Measurements from ENCODE around the gene COPA. TPM values are rescaled to one million over a fixed set of nuclear protein-coding genes. Genes with fewer than 3 reads are reported as not detected.

The COPA gene
- total and polyA plus RNA-seq, 12 donors = 48.2 to 122 (median 109) TPM

DNA sequence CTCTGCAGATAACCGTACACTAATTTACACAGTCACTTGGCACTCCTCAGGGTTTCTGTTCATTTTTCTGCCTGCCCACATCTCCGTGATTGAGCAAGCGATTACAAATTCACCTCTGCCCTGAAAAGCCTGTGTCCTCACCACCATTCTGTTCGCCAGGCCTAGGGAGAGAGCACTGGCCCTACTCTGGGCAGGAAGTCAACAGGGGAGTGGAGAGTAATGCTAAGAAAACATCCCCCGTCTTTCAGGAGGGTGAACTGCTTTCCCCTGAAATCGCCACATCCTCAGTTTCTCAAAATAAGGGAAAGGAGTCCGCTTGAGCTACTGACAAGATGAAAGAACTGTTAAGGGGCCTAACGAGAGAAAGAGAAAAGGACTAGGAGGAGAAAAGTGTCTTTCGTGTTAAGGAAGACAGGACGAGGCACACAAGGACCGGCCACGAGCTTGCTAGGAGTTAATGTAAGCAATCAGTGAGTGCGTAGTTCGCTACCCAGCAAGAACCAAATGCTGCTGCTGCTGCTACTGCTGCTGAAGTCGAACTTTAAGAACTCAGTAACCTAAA, 58.7 kb downstream of the COPA start:
- H3K9me3 ChIP-seq = no peaks in the 10 kb centered on the region
- H3K4me1 ChIP-seq = peaks cover 9 to 28% (median 20%) of the 10 kb centered on the region in 9 donors
- ATAC-seq = peak in 6 of 8 donors; percentile 32 to 53 (median 49)
- peak overlapping the region; percentile 68 to 98 (median 80) for H3K4me3 ChIP-seq
- no peaks in the 10 kb centered on the region for H3K27me3 ChIP-seq
- no peak for DNase-seq
- peaks cover 0 to 56% (median 41%) of the 10 kb centered on the region in 9 donors for H3K36me3 ChIP-seq
- TF ChIP-seq, protein P1, sequence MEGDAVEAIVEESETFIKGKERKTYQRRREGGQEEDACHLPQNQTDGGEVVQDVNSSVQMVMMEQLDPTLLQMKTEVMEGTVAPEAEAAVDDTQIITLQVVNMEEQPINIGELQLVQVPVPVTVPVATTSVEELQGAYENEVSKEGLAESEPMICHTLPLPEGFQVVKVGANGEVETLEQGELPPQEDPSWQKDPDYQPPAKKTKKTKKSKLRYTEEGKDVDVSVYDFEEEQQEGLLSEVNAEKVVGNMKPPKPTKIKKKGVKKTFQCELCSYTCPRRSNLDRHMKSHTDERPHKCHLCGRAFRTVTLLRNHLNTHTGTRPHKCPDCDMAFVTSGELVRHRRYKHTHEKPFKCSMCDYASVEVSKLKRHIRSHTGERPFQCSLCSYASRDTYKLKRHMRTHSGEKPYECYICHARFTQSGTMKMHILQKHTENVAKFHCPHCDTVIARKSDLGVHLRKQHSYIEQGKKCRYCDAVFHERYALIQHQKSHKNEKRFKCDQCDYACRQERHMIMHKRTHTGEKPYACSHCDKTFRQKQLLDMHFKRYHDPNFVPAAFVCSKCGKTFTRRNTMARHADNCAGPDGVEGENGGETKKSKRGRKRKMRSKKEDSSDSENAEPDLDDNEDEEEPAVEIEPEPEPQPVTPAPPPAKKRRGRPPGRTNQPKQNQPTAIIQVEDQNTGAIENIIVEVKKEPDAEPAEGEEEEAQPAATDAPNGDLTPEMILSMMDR (IDR thresholded peaks at IDR 0.05) = no peak
- WGBS, 2 donors = 3 to 4% methylated on average over 15 of the region's 15 CpGs
- intact Hi-C loops (cut with DNase I) = loop anchor here in 1 of 10 donors (2.0 kb wide), 1 partner anchor 176 kb away; no protein-coding TSS in a partner anchor
- H3K27ac ChIP-seq = peak overlapping the region in 9 of 10 donors; percentile 70 to 92 (median 85)

DNA sequence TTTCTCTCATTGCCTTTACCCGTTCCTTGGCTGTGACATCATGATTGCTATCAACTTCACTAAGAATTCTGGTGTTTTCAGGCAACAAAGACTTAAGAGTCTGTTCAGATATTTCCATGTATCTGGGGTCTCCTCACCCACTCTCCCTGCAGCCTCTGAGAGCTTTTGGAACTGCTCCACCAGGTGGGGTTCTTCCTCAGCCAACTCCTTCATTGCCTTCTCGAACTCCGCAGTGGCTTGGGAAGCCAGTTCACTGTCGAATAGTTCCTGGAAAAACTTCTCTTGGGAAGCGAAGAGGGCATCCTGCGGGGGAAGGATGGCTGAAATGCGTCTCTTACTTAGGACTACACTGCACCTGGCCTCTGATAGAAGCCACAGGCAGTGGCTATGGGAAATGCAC, 60.2 kb downstream of the COPA start:
- no peak overlapping the region for H3K4me3 ChIP-seq
- no peak overlapping the region for H3K27ac ChIP-seq
- H3K36me3 ChIP-seq = peaks cover 0 to 56% (median 48%) of the 10 kb centered on the region in 9 donors
- H3K9me3 ChIP-seq = no peaks in the 10 kb centered on the region
- H3K4me1 ChIP-seq = peaks cover 9 to 30% (median 20%) of the 10 kb centered on the region in 9 donors
- no peaks in the 10 kb centered on the region for H3K27me3 ChIP-seq
- 87 to 88% methylated on average over 7 of the region's 7 CpGs for WGBS, 2 donors
- no peak for DNase-seq
- intact Hi-C loops (cut with DNase I) = no loop called here
- TF ChIP-seq, protein P1 (IDR thresholded peaks at IDR 0.05) = no peak
- no peak for ATAC-seq

DNA sequence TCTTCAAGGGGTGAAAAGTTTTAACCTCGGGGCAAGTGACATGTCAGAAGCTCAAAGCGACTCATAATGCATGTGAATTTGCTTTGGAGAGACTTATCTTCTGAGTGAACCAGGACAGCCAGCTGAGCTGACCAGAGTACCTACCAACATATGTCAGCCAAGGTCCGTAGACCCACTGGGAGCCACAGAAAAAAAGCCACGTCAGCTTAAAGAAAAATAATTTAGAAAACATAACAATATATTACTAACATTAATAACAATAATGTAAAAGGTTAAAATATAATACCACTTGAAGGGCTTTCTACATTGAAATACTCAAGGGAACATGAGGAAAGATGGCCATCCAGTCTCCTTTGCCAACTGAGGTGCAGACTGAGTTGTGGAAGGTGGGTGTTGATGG, 65.1 kb downstream of the COPA start:
- WGBS, 2 donors = 91 to 94% methylated on average over 4 of the region's 4 CpGs
- no peak overlapping the region for H3K27ac ChIP-seq
- H3K4me1 ChIP-seq = peaks cover 0 to 14% (median 2%) of the 10 kb centered on the region in 9 donors
- TF ChIP-seq, protein P1 (IDR thresholded peaks at IDR 0.05) = no peak
- ATAC-seq = no peak
- no peak for DNase-seq
- intact Hi-C loops (cut with DNase I) = loop anchor here in 1 of 10 donors (10.0 kb wide), 1 partner anchor 407 kb away; no protein-coding TSS in a partner anchor
- H3K9me3 ChIP-seq = no peaks in the 10 kb centered on the region
- H3K27me3 ChIP-seq = no peaks in the 10 kb centered on the region
- H3K4me3 ChIP-seq = no peak overlapping the region
- H3K36me3 ChIP-seq = peaks cover 0 to 76% (median 53%) of the 10 kb centered on the region in 9 donors

DNA sequence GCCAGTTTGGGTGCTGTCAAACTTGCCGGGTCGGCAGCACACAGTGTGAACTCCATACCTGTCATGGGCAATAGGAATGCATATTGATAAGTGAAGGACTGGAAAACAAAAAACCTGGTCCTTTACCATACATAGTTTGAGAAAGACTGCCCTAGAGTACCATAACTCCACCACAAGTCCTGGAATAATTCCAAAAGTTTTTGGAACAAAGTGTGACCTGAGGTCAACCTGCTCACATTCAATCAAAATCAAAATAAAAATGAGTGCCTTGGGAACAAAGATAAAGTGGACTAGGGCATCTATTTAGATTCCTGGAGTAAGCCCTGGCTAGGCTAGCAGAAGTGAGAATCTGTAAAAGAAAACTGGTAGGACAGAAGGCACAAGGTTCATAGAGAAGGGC, 65.7 kb downstream of the COPA start:
- ATAC-seq (peak in 1 of 8 donors; percentile 15), DNase-seq (no peak)
- no peaks in the 10 kb centered on the region for H3K9me3 ChIP-seq
- TF ChIP-seq, protein P1 (IDR thresholded peaks at IDR 0.05) = no peak
- H3K36me3 ChIP-seq = peaks cover 0 to 70% (median 49%) of the 10 kb centered on the region in 9 donors
- no peak overlapping the region for H3K27ac ChIP-seq
- 71 to 77% methylated on average over 2 of the region's 2 CpGs for WGBS, 2 donors
- no peak overlapping the region for H3K4me3 ChIP-seq
- H3K27me3 ChIP-seq = no peaks in the 10 kb centered on the region
- intact Hi-C loops (cut with DNase I) = loop anchor here in 1 of 10 donors (10.0 kb wide), 1 partner anchor 407 kb away; no protein-coding TSS in a partner anchor
- peaks cover 0 to 9% (median 0%) of the 10 kb centered on the region in 9 donors for H3K4me1 ChIP-seq

Measured in heart right ventricle (tissue), 16 donors.